HepG2 (cell line): Measurements from ENCODE around the gene UTS2R. TPM values are rescaled to one million over a fixed set of nuclear protein-coding genes. Genes with fewer than 3 reads are reported as not detected.
A peak's percentile ranks its signal among the peaks of the same experiment; 100 is the strongest.

ENCODE experiments used
- ARNT ChIP-seq: fragments of 450-650 bp; IDR thresholded peaks from 2 replicates; pipeline ENCODE4 v1.6.1; 2017
- CBX1 ChIP-seq: IDR thresholded peaks from one replicate; pipeline ENCODE4 v1.6.1; 2016; ENCODE audit warnings: antibody characterized with exemption, low read depth
- HNF4A ChIP-seq: sonication (generic); formaldehyde crosslinking; IDR thresholded peaks from 2 replicates; pipeline ENCODE4 v1.4.0; 2020; ENCODE audit warnings: missing genetic modification reagents
- HOXA3 ChIP-seq: sonication (generic); formaldehyde crosslinking; IDR thresholded peaks from 2 replicates; pipeline ENCODE4 v1.5.0; 2020; ENCODE audit warnings: missing genetic modification reagents
- LCORL ChIP-seq, 2 experiments: fragments of 450-650 bp in 1 of 2; sonication (generic) in 1 of 2; formaldehyde crosslinking in 1 of 2; IDR thresholded peaks; 2 replicates each; pipeline versions ENCODE4 v1.5.0 to v1.6.1; 2017 to 2020; ENCODE audit warnings: antibody characterized with exemption in 1 of 2, missing genetic modification reagents in 1 of 2
- SOX5 ChIP-seq: IDR thresholded peaks from 2 replicates; pipeline ENCODE4 v1.6.1; 2016; ENCODE audit warnings: borderline replicate concordance
- SRSF1 ChIP-seq: fragments of 200-400 bp; formaldehyde crosslinking; optimal IDR thresholded peaks from 2 replicates; pipeline ENCODE3; 2017; ENCODE audit warnings: mild to moderate bottlenecking, low read depth, low read length, moderate library complexity
- ZBTB7B ChIP-seq: sonication (generic); formaldehyde crosslinking; IDR thresholded peaks from 2 replicates; pipeline ENCODE4 v1.4.0; 2020; ENCODE audit warnings: missing genetic modification reagents
- ZIK1 ChIP-seq: sonication (generic); formaldehyde crosslinking; IDR thresholded peaks from 2 replicates; pipeline ENCODE4 v1.5.0; 2020; ENCODE audit warnings: mild to moderate bottlenecking, low read depth, missing genetic modification reagents, borderline replicate concordance
- ZNF34 ChIP-seq: sonication (generic); formaldehyde crosslinking; IDR thresholded peaks from 2 replicates; pipeline ENCODE4 v1.4.0; 2020; ENCODE audit warnings: mild to moderate bottlenecking, missing genetic modification reagents, borderline replicate concordance
- ZNF441 ChIP-seq: sonication (generic); formaldehyde crosslinking; IDR thresholded peaks from 2 replicates; pipeline ENCODE4 v1.7.0; 2021; ENCODE audit warnings: missing genetic modification reagents, borderline replicate concordance
- ZNF451 ChIP-seq: sonication (generic); formaldehyde crosslinking; IDR thresholded peaks from 2 replicates; pipeline ENCODE4 v1.5.0; 2020; ENCODE audit warnings: mild to moderate bottlenecking, missing genetic modification reagents
- ZNF563 ChIP-seq: sonication (generic); formaldehyde crosslinking; IDR thresholded peaks from 2 replicates; pipeline ENCODE4 v1.8.0; 2022; ENCODE audit warnings: mild to moderate bottlenecking, moderate library complexity, missing genetic modification reagents
- ZNF589 ChIP-seq: sonication (generic); formaldehyde crosslinking; conservative IDR thresholded peaks from 2 replicates; pipeline ENCODE4 v1.8.0; 2022; ENCODE audit warnings: mild to moderate bottlenecking, moderate library complexity, missing genetic modification reagents
- ZNF674 ChIP-seq: sonication (generic); formaldehyde crosslinking; IDR thresholded peaks from 2 replicates; pipeline ENCODE4 v1.5.0; 2020; ENCODE audit warnings: low read depth, mild to moderate bottlenecking, missing genetic modification reagents
- ZNF720 ChIP-seq: sonication (generic); formaldehyde crosslinking; IDR thresholded peaks from 2 replicates; pipeline ENCODE4 v1.4.0; 2020; ENCODE audit warnings: missing genetic modification reagents
- ZNF775 ChIP-seq: sonication (generic); formaldehyde crosslinking; IDR thresholded peaks from 2 replicates; pipeline ENCODE4 v1.4.0; 2020; ENCODE audit warnings: missing genetic modification reagents, mild to moderate bottlenecking, moderate library complexity, borderline replicate concordance
- polyA plus RNA-seq, 8 experiments: library from polyadenylated mRNA; depleted of rRNA in 3 of 8; stranded (reverse) in 7 of 8; unstranded in 1 of 8; fragments of >200 nt; fragmentation: Illumina TruSeq in 4 of 8; extraction: Trizol in 4 of 8; gene quantifications; 2 replicates each; pipeline versions ENCODE4 v1.2.1 to v1.2.3, GENCODE V29; 2011 to 2016; ENCODE audit warnings: low read depth in 4 of 8, missing spikeins in 1 of 8, mixed read lengths in 1 of 8; ENCODE audit not compliant: insufficient read depth in 1 of 8
- total RNA-seq, 5 experiments: library from RNA; depleted of rRNA; stranded (reverse); fragments of >200 nt; fragmentation: Illumina TruSeq; extraction: Trizol; gene quantifications; 2 replicates each; pipeline ENCODE4 v1.2.3, GENCODE V29; 2016; ENCODE audit warnings: low read depth in 1 of 5
- TF ChIP-seq, protein P1 (sequence below): sonication (generic); formaldehyde crosslinking; IDR thresholded peaks from 2 replicates; pipeline ENCODE4 v1.9.0; 2021; ENCODE audit warnings: missing genetic modification reagents, borderline replicate concordance
- TF ChIP-seq, protein P2 (sequence below): sonication (generic); formaldehyde crosslinking; IDR thresholded peaks from 2 replicates; pipeline ENCODE4 v1.4.0; 2020; ENCODE audit warnings: missing genetic modification reagents; ENCODE audit errors: not compliant biosample characterization
- TF ChIP-seq, protein P3 (sequence below): sonication (generic); formaldehyde crosslinking; IDR thresholded peaks from 2 replicates; pipeline ENCODE4 v1.8.1; 2022; ENCODE audit warnings: mild to moderate bottlenecking, missing genetic modification reagents
- TF ChIP-seq, protein P4 (sequence below): sonication (generic); formaldehyde crosslinking; IDR thresholded peaks from 2 replicates; pipeline ENCODE4 v1.4.0; 2020; ENCODE audit warnings: missing genetic modification reagents

Gene UTS2R
- total and polyA plus RNA-seq, 2 of the 13 experiments (the other 11 are each of a cell fraction or from before 2014, with no cell fraction given) = 0.13 to 0.15 TPM

DNA sequence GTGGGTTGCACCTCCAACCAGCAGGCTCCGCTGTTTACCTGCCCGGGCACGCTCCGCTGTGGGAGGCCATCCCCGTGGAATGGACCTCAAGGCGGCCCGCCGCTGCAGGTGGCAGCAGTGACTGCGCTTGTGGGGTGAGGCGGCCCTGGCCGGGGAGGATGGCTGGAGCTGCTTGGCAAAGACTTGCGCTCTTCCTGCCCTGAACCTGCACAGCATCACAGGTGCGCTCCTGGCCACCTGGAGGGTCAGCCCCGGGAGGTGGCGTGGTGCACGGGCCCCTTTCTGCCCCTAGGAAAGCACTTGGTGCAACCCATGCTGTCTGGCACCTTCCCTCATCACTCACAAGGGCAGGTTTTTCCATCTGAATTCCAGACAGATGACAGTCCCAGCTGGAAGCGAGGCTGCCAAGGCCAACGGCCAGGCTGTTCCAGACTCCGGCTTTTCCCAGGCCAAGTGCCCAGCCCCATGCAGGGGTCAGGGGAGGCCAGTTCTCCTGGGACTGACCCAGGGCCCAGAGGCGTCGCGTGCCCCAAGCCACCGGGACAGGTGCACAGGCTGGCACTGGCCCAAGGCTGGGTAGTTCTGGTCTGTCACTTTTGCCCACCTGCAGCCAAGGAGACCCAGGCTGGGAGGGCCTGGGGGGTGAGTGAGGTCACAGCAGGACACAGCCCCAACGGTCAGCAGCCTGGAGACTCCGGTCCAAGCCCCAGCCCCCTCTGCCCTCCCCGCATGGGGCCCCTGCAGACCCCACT, 13.3 kb downstream of the UTS2R start (continued):
- TF ChIP-seq SOX5 (CRISPR knock-in tag) = peak; percentile 55; the same call in 1 of the 2 replicates
- TF ChIP-seq ZBTB7B = no peak
- TF ChIP-seq, protein P1, sequence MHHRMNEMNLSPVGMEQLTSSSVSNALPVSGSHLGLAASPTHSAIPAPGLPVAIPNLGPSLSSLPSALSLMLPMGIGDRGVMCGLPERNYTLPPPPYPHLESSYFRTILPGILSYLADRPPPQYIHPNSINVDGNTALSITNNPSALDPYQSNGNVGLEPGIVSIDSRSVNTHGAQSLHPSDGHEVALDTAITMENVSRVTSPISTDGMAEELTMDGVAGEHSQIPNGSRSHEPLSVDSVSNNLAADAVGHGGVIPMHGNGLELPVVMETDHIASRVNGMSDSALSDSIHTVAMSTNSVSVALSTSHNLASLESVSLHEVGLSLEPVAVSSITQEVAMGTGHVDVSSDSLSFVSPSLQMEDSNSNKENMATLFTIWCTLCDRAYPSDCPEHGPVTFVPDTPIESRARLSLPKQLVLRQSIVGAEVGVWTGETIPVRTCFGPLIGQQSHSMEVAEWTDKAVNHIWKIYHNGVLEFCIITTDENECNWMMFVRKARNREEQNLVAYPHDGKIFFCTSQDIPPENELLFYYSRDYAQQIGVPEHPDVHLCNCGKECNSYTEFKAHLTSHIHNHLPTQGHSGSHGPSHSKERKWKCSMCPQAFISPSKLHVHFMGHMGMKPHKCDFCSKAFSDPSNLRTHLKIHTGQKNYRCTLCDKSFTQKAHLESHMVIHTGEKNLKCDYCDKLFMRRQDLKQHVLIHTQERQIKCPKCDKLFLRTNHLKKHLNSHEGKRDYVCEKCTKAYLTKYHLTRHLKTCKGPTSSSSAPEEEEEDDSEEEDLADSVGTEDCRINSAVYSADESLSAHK (CRISPR knock-in tag) = no peak
- TF ChIP-seq HOXA3 (CRISPR knock-in tag) = peak; percentile 51; the same call in 1 of the 2 replicates
- TF ChIP-seq ZIK1 (CRISPR knock-in tag) = 0 out of 2 replicates have a peak, but pooled peaks have one; percentile 24
- peak; percentile 59; the same call in 1 of the 2 replicates for TF ChIP-seq HNF4A (CRISPR knock-in tag)
- TF ChIP-seq ZNF563 (CRISPR knock-in tag) = 0 out of 2 replicates have a peak, but pooled peaks have one; percentile 18
- no peak for TF ChIP-seq ZNF775 (CRISPR knock-in tag)
- TF ChIP-seq ZNF589 (CRISPR knock-in tag) = 0 out of 2 replicates have a peak, but pooled peaks have one; percentile 47
- no peak for TF ChIP-seq ZNF720 (CRISPR knock-in tag)
- no peak for TF ChIP-seq ARNT
- no peak for TF ChIP-seq ZNF34 (CRISPR knock-in tag)
- TF ChIP-seq, protein P2, sequence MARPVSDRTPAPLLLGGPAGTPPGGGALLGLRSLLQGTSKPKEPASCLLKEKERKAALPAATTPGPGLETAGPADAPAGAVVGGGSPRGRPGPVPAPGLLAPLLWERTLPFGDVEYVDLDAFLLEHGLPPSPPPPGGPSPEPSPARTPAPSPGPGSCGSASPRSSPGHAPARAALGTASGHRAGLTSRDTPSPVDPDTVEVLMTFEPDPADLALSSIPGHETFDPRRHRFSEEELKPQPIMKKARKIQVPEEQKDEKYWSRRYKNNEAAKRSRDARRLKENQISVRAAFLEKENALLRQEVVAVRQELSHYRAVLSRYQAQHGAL (CRISPR knock-in tag) = no peak
- no peak for TF ChIP-seq LCORL (IDR thresholded peaks at IDR 0.05)
- peak; percentile 82; the same call in 1 of the 2 replicates for TF ChIP-seq LCORL (CRISPR knock-in tag; IDR thresholded peaks at IDR 0.05)
- TF ChIP-seq SRSF1 = no peak
- TF ChIP-seq ZNF674 (CRISPR knock-in tag) = no peak
- TF ChIP-seq, protein P3, sequence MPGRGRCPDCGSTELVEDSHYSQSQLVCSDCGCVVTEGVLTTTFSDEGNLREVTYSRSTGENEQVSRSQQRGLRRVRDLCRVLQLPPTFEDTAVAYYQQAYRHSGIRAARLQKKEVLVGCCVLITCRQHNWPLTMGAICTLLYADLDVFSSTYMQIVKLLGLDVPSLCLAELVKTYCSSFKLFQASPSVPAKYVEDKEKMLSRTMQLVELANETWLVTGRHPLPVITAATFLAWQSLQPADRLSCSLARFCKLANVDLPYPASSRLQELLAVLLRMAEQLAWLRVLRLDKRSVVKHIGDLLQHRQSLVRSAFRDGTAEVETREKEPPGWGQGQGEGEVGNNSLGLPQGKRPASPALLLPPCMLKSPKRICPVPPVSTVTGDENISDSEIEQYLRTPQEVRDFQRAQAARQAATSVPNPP (CRISPR knock-in tag) = 0 out of 2 replicates have a peak, but pooled peaks have one; percentile 28
- TF ChIP-seq ZNF441 (CRISPR knock-in tag) = no peak
- TF ChIP-seq, protein P4, sequence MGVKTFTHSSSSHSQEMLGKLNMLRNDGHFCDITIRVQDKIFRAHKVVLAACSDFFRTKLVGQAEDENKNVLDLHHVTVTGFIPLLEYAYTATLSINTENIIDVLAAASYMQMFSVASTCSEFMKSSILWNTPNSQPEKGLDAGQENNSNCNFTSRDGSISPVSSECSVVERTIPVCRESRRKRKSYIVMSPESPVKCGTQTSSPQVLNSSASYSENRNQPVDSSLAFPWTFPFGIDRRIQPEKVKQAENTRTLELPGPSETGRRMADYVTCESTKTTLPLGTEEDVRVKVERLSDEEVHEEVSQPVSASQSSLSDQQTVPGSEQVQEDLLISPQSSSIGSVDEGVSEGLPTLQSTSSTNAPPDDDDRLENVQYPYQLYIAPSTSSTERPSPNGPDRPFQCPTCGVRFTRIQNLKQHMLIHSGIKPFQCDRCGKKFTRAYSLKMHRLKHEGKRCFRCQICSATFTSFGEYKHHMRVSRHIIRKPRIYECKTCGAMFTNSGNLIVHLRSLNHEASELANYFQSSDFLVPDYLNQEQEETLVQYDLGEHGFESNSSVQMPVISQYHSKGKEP (CRISPR knock-in tag) = peak; percentile 26; the same call in 1 of the 2 replicates
- TF ChIP-seq ZNF451 (CRISPR knock-in tag) = 0 out of 2 replicates have a peak, but pooled peaks have one; percentile 46
- TF ChIP-seq CBX1 = no peak
